ENCODE results near the gene KIF3B.
"Not testable (repeated sequence)": the region's sequence is repeated elsewhere in the genome, so short reads cannot be mapped to it uniquely, and the experiment has no call there.

Gene KIF3B

DNA sequence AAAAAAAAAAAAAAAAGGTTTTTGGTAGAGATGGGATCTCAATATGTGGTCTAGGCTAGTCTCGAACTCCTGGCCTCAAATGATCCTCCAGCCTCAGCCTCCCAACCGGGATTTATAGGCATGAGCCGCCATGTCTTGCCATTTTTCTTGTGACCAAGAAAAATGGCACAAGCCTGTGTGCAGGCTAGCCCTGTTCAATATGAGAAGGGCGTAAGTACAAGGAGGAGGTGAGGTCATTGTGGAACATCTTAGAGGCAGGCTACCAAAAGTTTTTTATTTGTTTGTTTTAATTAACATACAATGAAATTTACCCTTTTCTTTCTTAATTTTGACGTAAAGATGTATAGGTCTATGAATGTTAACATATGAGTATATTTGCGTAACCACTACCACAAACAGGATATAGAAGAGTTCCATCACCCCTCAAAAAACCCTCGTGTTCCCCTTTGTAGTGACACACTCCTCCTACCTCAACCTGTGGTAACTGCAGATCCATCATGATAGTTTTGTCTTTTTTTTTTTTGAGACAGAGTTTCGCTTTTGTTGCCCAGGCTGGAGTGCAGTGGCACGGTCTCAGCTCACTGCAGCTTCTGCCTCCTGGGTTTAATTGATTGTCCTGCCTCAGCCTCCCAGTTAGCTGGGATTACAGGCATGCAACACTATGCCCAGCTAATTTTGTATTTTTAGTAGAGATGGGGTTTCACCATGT is 28.3 kb upstream of the KIF3B start:
- no peak for DNase-seq

DNA sequence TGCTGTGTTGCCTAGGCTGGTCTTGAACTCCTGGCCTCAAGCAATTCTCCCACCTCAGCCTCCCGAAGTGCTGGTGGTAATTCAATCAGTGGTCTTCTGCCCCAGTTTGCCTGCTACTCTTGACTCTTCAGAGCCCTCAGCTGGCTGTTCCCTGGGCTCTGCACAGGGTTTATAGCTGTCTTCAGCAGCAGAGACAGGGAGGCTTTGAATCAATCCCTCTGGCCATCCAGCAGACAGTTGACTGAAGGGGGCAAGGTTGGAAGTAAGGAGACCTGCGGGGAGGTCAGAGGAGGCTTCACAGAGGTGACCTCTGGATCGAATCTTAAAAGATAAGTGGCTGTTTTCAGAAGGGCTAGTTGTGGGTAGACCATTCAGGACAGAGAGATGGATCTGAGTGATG is 26.0 kb upstream of the KIF3B start:
- no peak for DNase-seq

DNA sequence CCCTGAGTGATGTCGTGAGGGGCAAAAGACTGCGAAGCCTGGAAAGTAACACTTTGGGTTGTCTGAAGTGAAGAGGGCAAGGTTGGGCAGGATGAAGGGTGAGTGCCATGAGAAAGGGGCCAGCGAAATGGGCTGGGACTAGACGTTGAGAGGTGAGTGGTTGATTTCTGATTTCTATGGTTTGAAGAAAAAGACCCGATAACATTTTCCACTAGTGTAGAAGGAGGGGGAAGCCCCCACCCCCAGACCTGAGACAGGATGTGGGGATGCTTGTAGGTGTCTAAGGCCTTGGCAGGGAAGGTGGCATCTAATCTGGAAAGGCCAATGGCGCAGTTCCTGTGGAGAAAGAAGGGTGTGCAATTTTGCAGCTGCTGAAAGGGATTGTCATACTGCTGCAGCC is 25.3 kb upstream of the KIF3B start:
- DNase-seq, result no peak

DNA sequence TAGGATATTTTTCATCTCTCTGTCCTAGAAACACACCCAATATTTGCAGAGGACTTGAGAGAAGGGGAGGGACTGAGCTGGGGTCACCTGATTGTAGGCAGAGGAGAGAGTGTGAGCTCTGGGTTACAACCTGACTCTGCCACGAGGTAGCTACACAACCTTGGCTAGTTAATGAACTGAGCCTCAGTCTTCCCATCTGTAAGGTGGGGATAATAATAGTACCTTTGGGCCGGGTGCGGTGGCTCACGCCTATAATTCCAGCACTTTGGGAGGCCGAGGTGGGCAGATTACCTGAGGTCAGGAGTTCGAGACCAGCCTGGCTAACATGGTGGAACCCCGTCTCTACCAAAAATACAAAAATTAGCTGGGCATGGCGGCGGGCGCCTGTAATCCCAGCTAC is 16.5 kb upstream of the KIF3B start:
- DNase-seq, result not testable (repeated sequence)

DNA sequence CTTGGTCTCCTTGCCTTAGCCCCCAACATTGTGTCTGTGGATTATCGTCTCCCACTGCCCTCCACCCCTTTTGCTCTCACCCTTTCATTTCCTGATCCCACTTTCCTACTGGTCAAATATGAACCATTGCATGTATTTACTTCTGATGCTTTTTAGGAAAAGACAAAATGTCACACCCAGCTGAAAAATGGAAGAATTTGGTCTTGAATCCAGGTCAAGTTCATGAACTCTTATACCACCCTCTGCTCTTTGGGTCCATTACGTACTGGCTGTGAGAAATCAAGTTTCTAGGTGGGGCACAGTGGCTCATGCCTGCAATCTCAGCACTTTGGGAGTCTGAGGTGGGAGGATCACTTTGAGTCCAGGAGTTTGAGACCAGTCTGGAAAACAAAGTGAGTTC is 15.8 kb upstream of the KIF3B start:
- no peak for DNase-seq

DNA sequence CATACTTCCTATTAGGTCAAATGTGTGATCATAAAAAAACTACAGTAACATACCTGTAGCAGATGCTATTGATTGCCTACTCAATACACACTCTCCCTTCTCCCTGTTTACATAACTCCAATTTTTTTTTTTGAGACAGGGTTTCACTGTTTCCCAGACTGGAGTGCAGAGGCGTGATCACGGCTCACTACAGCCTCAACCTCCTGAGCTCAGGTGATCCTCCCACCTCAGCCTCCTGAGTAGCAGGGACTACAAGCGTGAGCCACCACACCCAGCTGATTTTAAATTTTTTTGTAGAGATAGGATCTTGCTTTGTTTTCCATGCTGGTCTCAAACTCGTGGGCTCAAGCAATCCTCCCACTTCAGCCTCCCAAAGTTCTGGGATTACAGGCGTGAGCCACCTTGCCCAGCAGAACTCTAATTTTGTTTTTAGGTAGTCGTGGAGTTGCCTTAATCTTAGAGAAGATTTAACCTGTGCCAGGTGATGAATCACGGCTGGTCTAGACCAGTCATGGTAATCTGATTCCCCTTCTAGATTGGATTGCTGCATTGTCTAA is 14.0 kb upstream of the KIF3B start:
- no peak for DNase-seq

DNA sequence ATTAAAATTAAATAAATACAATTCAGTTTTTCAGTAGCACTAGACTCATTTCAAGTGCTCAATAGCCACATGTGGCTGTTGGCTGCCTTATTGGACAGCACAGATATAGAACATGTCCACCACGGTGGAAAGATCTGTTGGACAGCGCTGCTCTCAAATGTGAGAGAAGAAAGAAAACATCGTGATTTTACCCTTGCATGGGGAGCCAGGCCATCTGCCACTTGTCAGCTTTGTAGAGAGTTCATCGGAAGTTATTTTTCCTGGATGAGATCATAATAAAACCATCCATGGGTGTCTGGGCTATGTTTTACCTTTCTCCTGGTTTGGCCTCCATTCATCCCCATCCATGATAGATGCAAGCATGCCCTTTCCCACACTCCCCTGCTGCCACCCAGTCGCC is 5.8 kb upstream of the KIF3B start:
- DNase-seq, result peak in 1 of 2 experiments; percentile 42

DNA sequence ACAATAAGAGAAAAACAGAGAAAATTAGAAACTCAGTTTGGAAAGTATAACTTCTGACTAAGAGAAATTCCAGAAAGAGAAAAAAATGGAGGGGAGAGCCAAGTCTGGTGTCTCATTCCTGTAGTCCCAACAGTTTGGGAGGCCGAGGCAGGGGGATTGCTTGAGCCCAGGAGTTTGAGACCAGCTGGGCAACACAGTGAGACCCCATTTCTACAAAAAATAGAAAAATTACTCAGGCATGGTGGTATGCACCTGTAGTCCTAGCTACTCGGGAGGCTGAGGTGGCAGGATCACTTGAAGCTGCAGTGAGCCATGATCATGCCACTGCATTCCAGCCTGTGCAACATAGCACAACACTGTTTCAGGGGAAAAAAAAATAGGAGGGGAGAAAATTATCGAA is 3.1 kb upstream of the KIF3B start:
- DNase-seq, result no peak

DNA sequence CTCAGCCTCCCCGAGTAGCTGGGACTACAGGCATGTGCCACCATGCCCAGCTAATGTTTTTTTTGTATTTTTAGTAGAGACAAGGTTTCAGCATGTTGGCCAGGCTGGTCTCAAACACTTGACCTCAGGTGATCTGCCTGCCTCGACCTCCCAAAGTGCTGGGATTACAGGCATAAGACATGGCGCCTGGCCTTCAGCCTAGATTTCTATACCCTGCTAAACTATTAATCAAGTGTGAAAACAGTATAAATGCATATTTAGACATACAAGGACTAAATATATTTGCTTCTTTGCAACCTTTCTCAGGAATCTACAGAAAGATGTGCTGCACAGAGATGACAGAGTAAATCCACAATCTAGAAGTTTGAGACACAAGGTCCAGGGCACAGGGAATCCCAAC is 2.3 kb upstream of the KIF3B start:
- not testable (repeated sequence) for DNase-seq

DNA sequence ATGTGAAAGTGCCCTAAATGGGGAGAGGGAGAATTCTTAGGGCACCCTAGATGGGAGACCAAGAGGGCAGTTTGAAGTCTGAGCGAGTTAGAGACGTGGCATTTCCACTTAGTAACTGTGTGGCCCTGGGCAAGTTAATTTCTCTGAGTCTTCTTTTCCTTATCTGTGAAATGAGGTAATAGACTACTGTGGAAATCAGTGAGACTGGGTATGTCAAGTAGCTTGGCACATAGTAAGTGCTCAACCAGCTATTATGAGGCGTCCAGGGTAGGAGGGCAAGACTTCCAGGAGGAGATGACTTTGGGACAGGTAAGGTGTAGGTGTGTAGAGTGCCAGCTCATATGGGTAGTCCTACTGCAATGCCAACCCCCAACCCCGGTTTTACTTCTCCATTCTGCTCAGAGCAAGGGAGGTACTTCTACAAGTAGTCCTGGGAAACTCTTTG is 770 bp downstream of the KIF3B start:
- no peak for DNase-seq

DNA sequence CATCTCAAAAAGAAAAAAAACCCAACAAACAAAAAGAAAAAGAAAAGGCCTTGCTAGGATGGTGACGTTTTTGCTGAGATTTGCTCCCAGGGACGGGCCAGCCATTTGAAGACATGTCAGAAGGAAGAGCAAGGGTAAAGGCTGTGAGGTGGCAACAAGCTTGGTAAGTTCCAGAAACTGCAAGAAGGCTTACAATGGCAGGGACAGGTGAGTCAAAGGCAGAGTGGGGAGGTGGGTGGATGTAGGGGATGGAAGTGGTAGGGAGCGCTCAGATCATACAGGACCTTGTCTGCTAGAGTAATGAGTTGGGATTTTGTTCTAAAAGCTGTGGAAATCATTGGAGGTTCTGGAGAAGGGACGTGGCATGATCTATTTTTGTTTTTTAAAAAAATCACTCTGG is 4.3 kb downstream of the KIF3B start:
- DNase-seq, result no peak

DNA sequence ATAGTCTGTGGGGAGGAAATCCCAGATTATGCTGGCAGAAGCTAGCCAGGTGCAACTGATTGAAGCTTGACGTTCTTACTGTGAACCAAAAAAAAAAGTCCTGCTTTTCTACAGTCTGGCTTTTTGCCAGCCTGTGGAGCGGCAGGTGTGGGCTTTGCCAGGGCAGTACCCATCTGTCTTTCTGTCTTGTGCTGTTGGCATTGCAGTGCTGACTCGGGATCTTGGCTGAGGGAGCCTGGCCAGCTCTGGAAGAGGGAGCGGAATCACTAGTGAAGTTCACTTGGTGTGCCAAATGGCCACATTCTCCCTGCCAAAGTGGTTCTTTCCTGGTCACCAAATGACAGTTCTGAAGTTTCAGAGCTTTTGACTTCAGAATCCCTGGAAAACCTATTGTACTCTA is 5.0 kb downstream of the KIF3B start:
- peak; percentile 71 to 90 for DNase-seq

DNA sequence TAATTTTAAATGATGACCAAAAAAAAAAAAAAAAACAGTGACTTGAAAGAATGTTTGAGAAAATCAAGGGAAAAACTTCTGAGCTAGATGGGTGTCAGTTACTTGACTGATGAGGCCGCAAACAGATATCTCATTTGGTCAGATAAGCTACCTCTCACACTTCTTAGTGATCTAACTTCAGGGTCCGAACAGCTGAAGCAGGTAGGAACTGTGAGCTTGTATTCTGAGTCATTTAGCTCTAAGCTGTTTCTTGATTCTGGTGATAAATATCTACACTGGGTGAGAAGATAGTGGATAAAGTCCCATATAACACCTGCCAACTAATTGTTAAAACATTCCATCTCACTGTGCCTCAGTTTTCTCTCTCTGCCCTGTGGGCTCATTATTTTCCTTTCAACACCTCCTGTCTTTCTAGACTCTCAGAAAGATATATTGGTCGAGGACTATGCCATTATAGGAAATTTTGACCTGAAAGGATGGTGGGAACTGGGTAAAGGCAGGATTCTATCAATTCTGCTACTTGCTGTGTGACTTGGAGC is 7.7 kb downstream of the KIF3B start:
- DNase-seq, result no peak

DNA sequence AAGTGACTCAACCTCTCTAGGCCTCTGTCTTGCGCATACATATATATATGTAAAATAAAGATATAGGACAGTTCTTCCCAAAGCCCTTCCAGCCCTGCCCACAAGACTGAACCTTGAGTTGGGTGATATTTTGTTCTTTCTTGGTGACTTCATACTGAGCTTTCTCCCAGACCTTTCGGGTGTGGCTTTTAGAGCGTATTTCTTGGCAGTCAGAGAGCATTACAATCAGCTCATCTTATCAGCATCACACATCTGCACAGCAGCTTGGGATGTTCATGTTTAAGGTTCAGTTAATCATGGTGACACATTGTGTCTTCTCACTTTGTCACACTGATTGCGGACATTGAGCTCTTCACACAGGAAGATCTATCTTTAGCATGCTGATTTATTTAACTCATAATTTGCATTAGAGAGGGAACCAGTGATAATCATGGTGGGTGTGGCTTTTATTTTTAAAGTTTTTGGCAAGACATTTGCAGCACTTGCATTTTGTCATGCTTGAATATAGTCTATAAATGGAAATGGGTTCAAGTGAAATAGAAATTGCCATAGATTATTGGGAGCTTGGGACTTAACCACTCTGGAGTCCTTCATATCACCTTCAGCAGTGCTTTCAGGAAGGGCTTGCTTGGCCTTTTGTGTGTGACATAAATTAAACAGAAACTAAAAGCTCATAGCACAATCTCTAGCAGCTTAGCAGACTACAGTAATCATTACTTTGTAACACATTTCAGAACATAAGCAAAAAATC is 8.3 kb downstream of the KIF3B start:
- DNase-seq, result no peak

DNA sequence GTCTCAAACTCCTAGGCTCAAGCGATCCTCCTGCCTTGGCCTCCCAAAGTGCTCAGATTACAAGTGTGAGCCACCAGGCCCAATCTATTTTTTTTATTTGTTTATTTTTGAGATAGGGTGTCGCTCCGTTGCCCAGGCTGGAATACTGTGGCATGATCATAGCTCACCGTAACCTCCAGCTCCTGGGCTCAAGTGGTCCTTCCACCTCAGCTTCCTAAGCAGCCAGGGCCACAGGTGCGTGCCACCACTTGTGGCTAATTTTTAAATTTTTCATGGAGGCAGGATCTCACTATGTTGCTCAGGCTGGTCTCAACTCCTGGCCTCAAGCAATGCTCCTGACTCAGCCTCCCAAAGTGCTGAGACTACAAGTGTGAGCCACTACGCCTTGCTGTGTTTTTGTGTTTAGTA is 9.8 kb downstream of the KIF3B start:
- no peak for DNase-seq

DNA sequence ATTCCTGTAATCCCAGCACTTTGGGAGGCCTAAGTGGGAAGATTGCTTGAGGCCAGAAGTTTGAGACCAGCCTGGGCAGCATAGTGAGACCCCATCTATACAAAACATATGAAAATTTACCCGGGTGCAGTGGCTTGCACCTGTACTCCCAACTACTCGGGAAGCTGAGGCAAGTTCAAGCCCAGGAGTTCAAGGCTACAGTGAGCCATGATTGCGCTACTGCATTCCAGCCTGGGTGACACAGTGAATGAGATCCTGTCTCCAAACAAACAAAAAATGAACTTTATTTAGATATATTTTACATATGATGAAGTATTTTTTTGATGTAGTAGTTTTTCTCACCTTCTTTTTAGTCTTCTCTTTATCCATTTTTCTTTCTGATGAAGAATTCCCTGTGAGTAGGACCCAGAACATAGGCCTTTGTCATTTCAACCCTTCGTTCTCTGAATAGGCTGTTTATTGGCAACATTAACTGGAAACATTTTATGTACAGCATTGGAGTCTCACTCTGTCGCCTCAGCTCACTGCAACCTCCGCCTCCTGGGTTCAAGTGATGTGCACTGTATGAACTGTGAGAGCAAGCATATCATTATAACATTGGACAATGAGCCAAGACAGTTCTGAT is 10.9 kb downstream of the KIF3B start:
- DNase-seq, result no peak

DNA sequence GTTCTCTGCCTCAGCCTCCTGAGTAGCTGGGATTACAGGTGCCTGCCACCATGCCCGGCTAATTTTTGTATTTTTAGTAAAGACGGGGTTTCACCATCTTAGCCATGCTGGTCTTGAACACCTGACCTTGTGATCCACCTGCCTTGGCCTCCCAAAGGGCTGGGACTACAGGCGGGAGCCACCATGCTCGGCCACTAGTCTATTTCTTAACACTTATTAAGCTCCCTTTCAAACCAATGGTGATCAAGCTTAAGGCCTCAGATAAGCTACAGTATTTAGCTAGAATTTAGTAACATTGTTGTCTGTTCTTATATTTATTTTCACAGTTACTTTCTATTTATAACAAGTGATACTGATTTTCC is 11.8 kb downstream of the KIF3B start:
- DNase-seq, result not testable (repeated sequence)

DNA sequence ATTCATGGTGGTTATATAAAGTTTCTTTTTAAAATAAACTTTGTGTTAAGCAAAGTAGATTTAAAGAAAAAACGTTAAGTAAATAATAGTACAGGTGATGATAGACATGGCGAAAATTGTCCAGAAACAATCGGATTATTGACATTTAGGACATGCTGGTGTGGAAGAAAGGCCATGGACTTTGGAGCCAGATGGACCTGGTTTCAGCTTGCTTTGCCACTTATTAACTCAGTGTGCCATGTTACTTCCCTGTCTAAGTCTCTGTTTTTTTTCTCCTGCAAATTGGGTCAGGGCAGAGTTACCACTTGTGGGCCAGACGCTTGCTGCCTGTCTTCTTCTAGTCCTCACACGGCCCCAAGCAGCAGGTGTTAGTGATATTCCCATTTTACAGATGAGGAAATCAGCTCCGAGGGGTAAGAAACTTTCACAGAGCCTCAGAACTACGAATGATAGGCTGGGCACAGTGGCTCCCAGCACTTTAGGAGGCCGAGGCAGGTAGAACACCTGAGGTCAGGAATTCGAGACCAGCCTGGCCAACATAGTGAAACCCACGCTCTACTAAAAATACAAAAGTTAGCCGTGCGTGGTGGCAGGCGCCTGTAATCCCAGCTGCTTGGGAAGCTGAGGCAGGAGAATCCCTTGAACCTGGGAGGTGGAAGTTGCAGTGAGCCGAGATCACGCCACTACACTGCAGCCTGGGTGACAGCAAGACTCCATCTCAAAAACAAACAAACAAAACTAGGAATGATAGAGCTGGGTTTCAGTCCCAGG is 12.4 kb downstream of the KIF3B start:
- DNase-seq, result no peak

DNA sequence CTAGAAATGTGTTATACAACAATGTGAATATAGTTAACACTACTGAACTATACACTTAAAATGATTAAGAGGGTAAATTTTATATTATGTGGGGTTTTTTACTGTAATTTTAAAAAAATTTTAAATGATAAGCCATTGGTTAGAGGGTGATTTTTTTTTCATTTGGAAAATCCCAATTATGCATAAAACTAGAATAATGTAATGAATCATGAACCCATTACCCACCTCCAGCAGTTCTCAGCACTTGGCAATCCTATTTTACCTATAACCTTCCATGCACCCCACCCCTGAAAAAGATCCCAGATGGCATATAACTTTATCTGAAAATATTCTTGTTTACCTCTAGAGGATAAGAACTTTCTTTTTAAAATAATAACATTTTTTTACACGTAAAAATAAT is 13.7 kb downstream of the KIF3B start:
- DNase-seq, result no peak

DNA sequence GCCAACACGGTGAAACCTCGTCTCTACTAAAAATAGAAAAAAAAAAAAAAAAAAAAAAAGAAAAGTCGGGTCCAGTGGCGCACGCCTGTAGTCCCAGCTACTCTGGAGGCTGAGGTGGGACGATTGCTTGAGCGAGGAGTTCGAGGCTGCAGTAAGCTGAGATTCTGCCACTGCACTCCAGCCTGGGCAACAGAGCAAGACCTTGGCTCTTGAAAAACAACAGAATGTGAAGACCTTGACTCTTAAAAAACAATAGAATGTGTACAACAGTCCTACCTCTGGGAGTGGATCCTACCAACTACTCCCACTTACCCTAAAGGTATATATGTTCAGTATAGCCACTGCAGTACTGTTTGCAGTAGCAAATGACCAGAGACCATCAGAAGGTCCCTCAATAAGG is 15.1 kb downstream of the KIF3B start:
- no peak for DNase-seq

DNA sequence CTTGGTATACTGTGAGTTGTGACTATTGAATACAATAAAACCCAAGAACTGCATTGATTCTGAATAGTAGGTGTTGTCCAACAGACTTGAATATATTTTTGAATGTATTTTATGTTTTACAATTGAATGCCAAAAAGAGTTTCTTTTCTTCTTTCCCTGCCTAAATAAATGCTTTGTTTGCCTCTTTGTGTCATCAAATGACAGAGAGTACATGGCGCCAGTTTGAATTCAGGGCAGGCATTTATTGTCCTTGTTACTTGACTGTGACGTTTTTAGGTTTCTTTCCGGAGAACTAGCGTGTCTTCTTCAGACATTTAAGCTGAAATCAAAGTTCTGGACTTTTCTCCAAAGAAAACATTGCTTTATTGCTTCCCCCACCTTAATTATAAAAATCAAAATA is 16.6 kb downstream of the KIF3B start:
- DNase-seq, result no peak

DNA sequence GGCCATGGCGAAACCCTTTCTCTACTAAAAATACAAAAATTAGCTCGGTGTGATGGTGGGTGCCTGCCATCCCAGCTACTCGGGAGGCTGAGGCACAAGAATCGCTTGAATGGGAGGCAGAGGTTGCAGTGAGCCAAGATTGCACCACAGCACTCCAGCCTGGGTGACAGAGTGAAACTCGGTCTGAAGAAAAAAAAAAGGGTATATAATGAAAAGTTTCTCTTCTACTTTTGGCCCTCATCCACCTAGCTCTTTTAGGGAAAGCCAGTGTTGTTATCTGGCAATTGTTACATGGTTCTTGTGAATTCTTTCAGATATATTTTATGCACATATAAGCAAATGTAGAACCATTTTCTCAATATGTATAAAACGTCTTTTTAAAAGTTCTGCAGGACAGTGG is 19.0 kb downstream of the KIF3B start:
- DNase-seq, result no peak

All from NCI-H524 (cell line).